D721Med (cell line): ENCODE data around the gene ATP5F1D.

ENCODE experiments used
- DNase-seq: peaks from one replicate; pipeline ENCODE4 v3.0.0; 2011; ENCODE audit warnings: low spot score; ENCODE audit not compliant: insufficient read length
- FAIRE-seq: peaks from 2 replicates; lab custom pipeline; 2011; peaks lifted over from hg19 to GRCh38; lab: Jason Lieb, UNC
- CTCF ChIP-seq: IDR thresholded peaks from 2 replicates; pipeline ENCODE4 v1.5.1; 2012; ENCODE audit warnings: mild to moderate bottlenecking, control low read depth; ENCODE audit not compliant: insufficient read depth; ENCODE audit errors: missing control alignments

ATP5F1D gene

GRCh38 chr19:1259876-1260748, 18.6 kb downstream of the ATP5F1D start:
- TF ChIP-seq CTCF = no peak
- FAIRE-seq (no peak), DNase-seq (no peak)

GRCh38 chr19:1260749-1261537, 19.4 kb downstream of the ATP5F1D start:
- TF ChIP-seq CTCF = no peak
- DNase-seq = peak; percentile 100
- no peak for FAIRE-seq

- FAIRE-seq = no peak
- no peak for DNase-seq
- no peak for TF ChIP-seq CTCF
These were observed 19.9 kb downstream of the ATP5F1D start for GRCh38 chr19:1261538-1261797.

- no peak for DNase-seq
- TF ChIP-seq CTCF = no peak
- FAIRE-seq = no peak
These were observed 20.5 kb downstream of the ATP5F1D start for GRCh38 chr19:1261798-1262622.

GRCh38 chr19:1262623-1263123, 21.1 kb downstream of the ATP5F1D start:
- no peak for TF ChIP-seq CTCF
- FAIRE-seq = no peak
- no peak for DNase-seq

GRCh38 chr19:1263188-1263587, 21.6 kb downstream of the ATP5F1D start:
- DNase-seq (no peak), FAIRE-seq (no peak)
- TF ChIP-seq CTCF = no peak
